ENCODE measurements around the gene C1orf174.

Gene C1orf174

DNA sequence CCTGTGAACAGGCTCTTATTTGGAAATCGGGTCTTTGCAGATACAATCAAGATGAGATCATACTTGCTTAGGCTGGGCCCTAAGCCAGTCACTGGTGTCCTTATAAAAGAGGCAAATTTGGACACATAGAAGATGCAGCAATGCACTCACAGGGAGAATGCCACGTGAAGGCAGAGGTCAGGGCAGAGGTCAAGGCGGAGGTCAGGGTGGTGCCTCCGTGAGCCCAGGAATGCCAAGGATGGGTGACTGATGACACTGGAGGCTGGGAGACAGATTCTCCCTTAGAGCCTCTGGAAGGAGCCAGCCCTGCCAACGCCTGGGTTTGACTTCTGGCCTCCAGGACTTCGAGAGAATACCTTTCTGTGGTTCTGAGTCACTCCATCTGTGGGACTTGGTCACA, 22.8 kb upstream of the C1orf174 start:
- Histone ChIP-seq H3K27ac (ENCODE audit: low read length) (peak overlapping the region; percentile 21; the same call in 1 of the 2 replicates), H3K4me2 (ENCODE audit: low read depth, low read length) (peak overlapping the region; percentile 90), H2AFZ (ENCODE audit: low read length) (peak overlapping the region; percentile 73), H3K27me3 (replicated peaks; ENCODE audit: insufficient read depth, low read length) (peaks cover 62% of the 10 kb centered on the region), H3K79me2 (ENCODE audit: low read length) (no peaks in the 10 kb centered on the region), H3K4me3 (ENCODE audit: low read length) (peak overlapping the region; percentile 49), H3K9me3 (replicated peaks; ENCODE audit: insufficient read depth, low read length) (no peaks in the 10 kb centered on the region), H3K4me1 (ENCODE audit: low read length) (peaks cover 5% of the 10 kb centered on the region; the same call in 1 of the 2 replicates), H3K9me2 (replicated peaks; ENCODE audit: insufficient read depth, low read length) (no peaks in the 10 kb centered on the region), H3K9ac (ENCODE audit: low read length) (no peak overlapping the region), H3F3A (ENCODE audit: insufficient read depth, low read length) (peaks cover 14% of the 10 kb centered on the region), H4K20me1 (ENCODE audit: insufficient read depth, low read length) (no peaks in the 10 kb centered on the region), H3K36me3 (replicated peaks; ENCODE audit: insufficient read depth, low read length) (no peaks in the 10 kb centered on the region)
- TF ChIP-seq, protein P1, sequence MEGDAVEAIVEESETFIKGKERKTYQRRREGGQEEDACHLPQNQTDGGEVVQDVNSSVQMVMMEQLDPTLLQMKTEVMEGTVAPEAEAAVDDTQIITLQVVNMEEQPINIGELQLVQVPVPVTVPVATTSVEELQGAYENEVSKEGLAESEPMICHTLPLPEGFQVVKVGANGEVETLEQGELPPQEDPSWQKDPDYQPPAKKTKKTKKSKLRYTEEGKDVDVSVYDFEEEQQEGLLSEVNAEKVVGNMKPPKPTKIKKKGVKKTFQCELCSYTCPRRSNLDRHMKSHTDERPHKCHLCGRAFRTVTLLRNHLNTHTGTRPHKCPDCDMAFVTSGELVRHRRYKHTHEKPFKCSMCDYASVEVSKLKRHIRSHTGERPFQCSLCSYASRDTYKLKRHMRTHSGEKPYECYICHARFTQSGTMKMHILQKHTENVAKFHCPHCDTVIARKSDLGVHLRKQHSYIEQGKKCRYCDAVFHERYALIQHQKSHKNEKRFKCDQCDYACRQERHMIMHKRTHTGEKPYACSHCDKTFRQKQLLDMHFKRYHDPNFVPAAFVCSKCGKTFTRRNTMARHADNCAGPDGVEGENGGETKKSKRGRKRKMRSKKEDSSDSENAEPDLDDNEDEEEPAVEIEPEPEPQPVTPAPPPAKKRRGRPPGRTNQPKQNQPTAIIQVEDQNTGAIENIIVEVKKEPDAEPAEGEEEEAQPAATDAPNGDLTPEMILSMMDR (IDR thresholded peaks at IDR 0.05; ENCODE audit: low read length) = no peak
- TF ChIP-seq EZH2phosphoT487 (IDR thresholded peaks at IDR 0.05; ENCODE audit: low read length) (no peak), EZH2 (optimal IDR thresholded peaks at IDR 0.05; ENCODE audit: low read depth, low read length) (no peak)
- no peak for DNase-seq

GRCh38 chr1:3922201-3922725, 22.2 kb upstream of the C1orf174 start:
- Histone ChIP-seq H3K4me3 (ENCODE audit: low read length) (peak overlapping the region; percentile 64), H3K9me3 (replicated peaks; ENCODE audit: insufficient read depth, low read length) (no peaks in the 10 kb centered on the region), H3K27me3 (replicated peaks; ENCODE audit: insufficient read depth, low read length) (peaks cover 61% of the 10 kb centered on the region), H3K4me2 (ENCODE audit: low read depth, low read length) (peak overlapping the region; percentile 90), H2AFZ (ENCODE audit: low read length) (peak overlapping the region; percentile 93), H3K9me2 (replicated peaks; ENCODE audit: insufficient read depth, low read length) (no peaks in the 10 kb centered on the region), H3K4me1 (ENCODE audit: low read length) (peaks cover 5% of the 10 kb centered on the region; the same call in 1 of the 2 replicates), H3F3A (ENCODE audit: insufficient read depth, low read length) (peaks cover 14% of the 10 kb centered on the region), H3K9ac (ENCODE audit: low read length) (peak overlapping the region; percentile 27; the same call in 1 of the 2 replicates), H4K20me1 (ENCODE audit: insufficient read depth, low read length) (no peaks in the 10 kb centered on the region), H3K27ac (ENCODE audit: low read length) (peak overlapping the region; percentile 37; the same call in 1 of the 2 replicates), H3K79me2 (ENCODE audit: low read length) (no peaks in the 10 kb centered on the region), H3K36me3 (replicated peaks; ENCODE audit: insufficient read depth, low read length) (no peaks in the 10 kb centered on the region)
- TF ChIP-seq EZH2phosphoT487 (IDR thresholded peaks at IDR 0.05; ENCODE audit: low read length) = no peak
- no peak for TF ChIP-seq EZH2 (optimal IDR thresholded peaks at IDR 0.05; ENCODE audit: low read depth, low read length)
- TF ChIP-seq, protein P1 (IDR thresholded peaks at IDR 0.05; ENCODE audit: low read length) = no peak
- peak; percentile 97 for DNase-seq

GRCh38 chr1:3921765-3922164, 21.7 kb upstream of the C1orf174 start:
- Histone ChIP-seq H3K4me3 (ENCODE audit: low read length) (peak overlapping the region; percentile 64), H3K36me3 (replicated peaks; ENCODE audit: insufficient read depth, low read length) (no peaks in the 10 kb centered on the region), H3K4me1 (ENCODE audit: low read length) (peaks cover 5% of the 10 kb centered on the region; the same call in 1 of the 2 replicates), H3K9me2 (replicated peaks; ENCODE audit: insufficient read depth, low read length) (no peaks in the 10 kb centered on the region), H3K4me2 (ENCODE audit: low read depth, low read length) (peak overlapping the region; percentile 90), H3K9me3 (replicated peaks; ENCODE audit: insufficient read depth, low read length) (no peaks in the 10 kb centered on the region), H3K79me2 (ENCODE audit: low read length) (no peaks in the 10 kb centered on the region), H3K27ac (ENCODE audit: low read length) (peak overlapping the region; percentile 37; the same call in 1 of the 2 replicates), H3F3A (ENCODE audit: insufficient read depth, low read length) (peaks cover 14% of the 10 kb centered on the region), H2AFZ (ENCODE audit: low read length) (peak overlapping the region; percentile 93), H4K20me1 (ENCODE audit: insufficient read depth, low read length) (no peaks in the 10 kb centered on the region), H3K9ac (ENCODE audit: low read length) (peak overlapping the region; percentile 27; the same call in 1 of the 2 replicates), H3K27me3 (replicated peaks; ENCODE audit: insufficient read depth, low read length) (peaks cover 56% of the 10 kb centered on the region)
- TF ChIP-seq, protein P1 (IDR thresholded peaks at IDR 0.05; ENCODE audit: low read length) = no peak
- TF ChIP-seq EZH2 (optimal IDR thresholded peaks at IDR 0.05; ENCODE audit: low read depth, low read length) (no peak), EZH2phosphoT487 (IDR thresholded peaks at IDR 0.05; ENCODE audit: low read length) (no peak)
- DNase-seq = no peak

Measured in MM.1S (cell line).